ENCODE data around the gene MRC2.

MRC2 gene, protein sequence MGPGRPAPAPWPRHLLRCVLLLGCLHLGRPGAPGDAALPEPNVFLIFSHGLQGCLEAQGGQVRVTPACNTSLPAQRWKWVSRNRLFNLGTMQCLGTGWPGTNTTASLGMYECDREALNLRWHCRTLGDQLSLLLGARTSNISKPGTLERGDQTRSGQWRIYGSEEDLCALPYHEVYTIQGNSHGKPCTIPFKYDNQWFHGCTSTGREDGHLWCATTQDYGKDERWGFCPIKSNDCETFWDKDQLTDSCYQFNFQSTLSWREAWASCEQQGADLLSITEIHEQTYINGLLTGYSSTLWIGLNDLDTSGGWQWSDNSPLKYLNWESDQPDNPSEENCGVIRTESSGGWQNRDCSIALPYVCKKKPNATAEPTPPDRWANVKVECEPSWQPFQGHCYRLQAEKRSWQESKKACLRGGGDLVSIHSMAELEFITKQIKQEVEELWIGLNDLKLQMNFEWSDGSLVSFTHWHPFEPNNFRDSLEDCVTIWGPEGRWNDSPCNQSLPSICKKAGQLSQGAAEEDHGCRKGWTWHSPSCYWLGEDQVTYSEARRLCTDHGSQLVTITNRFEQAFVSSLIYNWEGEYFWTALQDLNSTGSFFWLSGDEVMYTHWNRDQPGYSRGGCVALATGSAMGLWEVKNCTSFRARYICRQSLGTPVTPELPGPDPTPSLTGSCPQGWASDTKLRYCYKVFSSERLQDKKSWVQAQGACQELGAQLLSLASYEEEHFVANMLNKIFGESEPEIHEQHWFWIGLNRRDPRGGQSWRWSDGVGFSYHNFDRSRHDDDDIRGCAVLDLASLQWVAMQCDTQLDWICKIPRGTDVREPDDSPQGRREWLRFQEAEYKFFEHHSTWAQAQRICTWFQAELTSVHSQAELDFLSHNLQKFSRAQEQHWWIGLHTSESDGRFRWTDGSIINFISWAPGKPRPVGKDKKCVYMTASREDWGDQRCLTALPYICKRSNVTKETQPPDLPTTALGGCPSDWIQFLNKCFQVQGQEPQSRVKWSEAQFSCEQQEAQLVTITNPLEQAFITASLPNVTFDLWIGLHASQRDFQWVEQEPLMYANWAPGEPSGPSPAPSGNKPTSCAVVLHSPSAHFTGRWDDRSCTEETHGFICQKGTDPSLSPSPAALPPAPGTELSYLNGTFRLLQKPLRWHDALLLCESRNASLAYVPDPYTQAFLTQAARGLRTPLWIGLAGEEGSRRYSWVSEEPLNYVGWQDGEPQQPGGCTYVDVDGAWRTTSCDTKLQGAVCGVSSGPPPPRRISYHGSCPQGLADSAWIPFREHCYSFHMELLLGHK (N-terminal part only)

GRCh38 chr17:62627219-62627903, at the start of gene MRC2:
TSS of gene MRC2 (plus strand) at chr17:62627670. CDS start at chr17:62627803, 133 bp downstream.
- H3K4me3 ChIP-seq (ENCODE audit: low read depth, low read length), result peak within 1 kb of the TSS; percentile 38
- no peak for DNase-seq (ENCODE audit: low read depth)

GRCh38 chr17:62578757-62579487, 48.5 kb upstream of the MRC2 start:
- no peak overlapping the region for H3K4me3 ChIP-seq (ENCODE audit: low read depth, low read length)
- no peak for DNase-seq (ENCODE audit: low read depth)
- TF ChIP-seq CTCF (IDR thresholded peaks at IDR 0.05; ENCODE audit: control insufficient read depth, extremely low read depth, insufficient read depth), result no peak

More at GRCh38 chr17:62627219-62627903, at the start of gene MRC2:
- TF ChIP-seq CTCF (IDR thresholded peaks at IDR 0.05; ENCODE audit: control insufficient read depth, extremely low read depth, insufficient read depth), result no peak

DNA sequence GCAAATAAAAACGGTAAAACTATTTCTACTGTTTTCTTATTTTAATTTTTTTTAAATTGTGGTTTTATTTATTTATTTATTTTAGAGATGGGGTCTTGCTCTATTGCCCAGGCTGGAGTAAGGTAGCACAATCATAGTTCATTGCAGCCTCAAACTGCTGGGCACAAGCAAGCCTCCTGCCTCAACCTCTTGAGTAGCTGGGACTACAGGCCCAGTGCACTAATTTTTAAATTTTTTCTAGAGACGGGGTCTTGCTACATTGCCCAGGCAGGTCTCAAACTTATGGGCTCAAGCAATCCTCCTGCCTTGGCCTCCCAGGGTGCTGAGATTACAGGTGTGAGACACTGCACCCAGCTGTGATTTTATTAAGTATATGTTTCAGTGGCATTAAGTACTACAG, 46.5 kb upstream of the MRC2 start:
- H3K4me3 ChIP-seq (ENCODE audit: low read depth, low read length), result no peak overlapping the region
- DNase-seq (ENCODE audit: low read depth), result no peak
- TF ChIP-seq CTCF (IDR thresholded peaks at IDR 0.05; ENCODE audit: control insufficient read depth, extremely low read depth, insufficient read depth), result no peak

GRCh38 chr17:62581764-62582163, 45.7 kb upstream of the MRC2 start:
- no peak for TF ChIP-seq CTCF (IDR thresholded peaks at IDR 0.05; ENCODE audit: control insufficient read depth, extremely low read depth, insufficient read depth)
- H3K4me3 ChIP-seq (ENCODE audit: low read depth, low read length), result no peak overlapping the region
- DNase-seq (ENCODE audit: low read depth), result no peak

- no peak for DNase-seq (ENCODE audit: low read depth)
- no peak for TF ChIP-seq CTCF (IDR thresholded peaks at IDR 0.05; ENCODE audit: control insufficient read depth, extremely low read depth, insufficient read depth)
- no peak overlapping the region for H3K4me3 ChIP-seq (ENCODE audit: low read depth, low read length)
Observed at GRCh38 chr17:62587554-62587953, 39.9 kb upstream of the MRC2 start.

Data from LNCaP clone FGC (cell line).